ENCODE results near the gene CD3G. TPM values are rescaled to one million over a fixed set of nuclear protein-coding genes. Genes with fewer than 3 reads are reported as not detected.
A peak's percentile ranks its signal among the peaks of the same experiment; 100 is the strongest.

The CD3G gene
- total and polyA plus RNA-seq, 2 donors (not counting 1 experiment from before 2014, with no cell fraction given), result 0.34 to 0.76 TPM

- H3K4me1 Mint-ChIP-seq, result peaks cover 12% of the 10 kb centered on the region
- no peak overlapping the region for H3K9ac ChIP-seq (ENCODE audit: low read length)
Observed at GRCh38 chr11:118339281-118339961, 4.7 kb upstream of the CD3G start.

More at GRCh38 chr11:118339281-118339961, 4.7 kb upstream of the CD3G start:
- ChIA-PET POLR2A (no interaction called here), CTCF (interaction anchor here (0.6 to 1.2 kb wide), 3 partner anchors 11 to 141 kb away, joined by 3 read pairs; no protein-coding TSS in a partner anchor)
- ATAC-seq (ENCODE audit: low read depth), result no peak
- intact Hi-C loops (cut with micrococcal nuclease), result no loop called here
- Histone ChIP-seq H3K36me3 (replicated peaks in 1 of 2; ENCODE audit: control extremely low read depth in 1 of 2, control insufficient read depth in 1 of 2, extremely low read depth in 1 of 2, insufficient read depth in 2 of 2, low read length in 1 of 2) (no peaks in the 10 kb centered on the region), H3K27ac (ENCODE audit: low read length in 2 of 2) (no peak overlapping the region), H3K27me3 (replicated peaks in 1 of 4; ENCODE audit: control extremely low read depth in 1 of 4, control insufficient read depth in 3 of 4, insufficient read depth in 4 of 4, low read length in 3 of 4) (no peaks in the 10 kb centered on the region), H3K9me3 (ENCODE audit: control extremely low read depth in 1 of 3, control insufficient read depth in 2 of 3, insufficient read depth in 1 of 3, low read length in 2 of 3) (no peaks in the 10 kb centered on the region), H2AFZ (ENCODE audit: insufficient read depth, low read depth, low read length, poor library complexity, severe bottlenecking) (peak overlapping the region; percentile 26), H3K4me3 (ENCODE audit: control extremely low read depth in 1 of 5, extremely low read depth in 1 of 5, insufficient read depth in 1 of 5, low read depth in 2 of 5, low read length in 4 of 5) (no peak overlapping the region), H3K4me2 (replicated peaks; ENCODE audit: low read depth, low read length, poor library complexity, severe bottlenecking) (no peak overlapping the region), H3K79me2 (ENCODE audit: control insufficient read depth, insufficient read depth, low read length) (no peaks in the 10 kb centered on the region), H4K20me1 (ENCODE audit: control insufficient read depth, insufficient read depth, low read length, poor library complexity, severe bottlenecking) (no peaks in the 10 kb centered on the region), H3K4me1 (ENCODE audit: control insufficient read depth in 2 of 2, insufficient read depth in 2 of 2, low read length in 2 of 2) (peaks cover 9 to 11% of the 10 kb centered on the region in 2 donors)
- no peaks in the 10 kb centered on the region for H3K9me3 Mint-ChIP-seq (ENCODE audit: insufficient read depth)
- H3K27me3 Mint-ChIP-seq, result no peaks in the 10 kb centered on the region
- WGBS (ENCODE audit: insufficient coverage), result 89% methylated on average over 4 of the region's 5 CpGs
- no peak for DNase-seq
- TF ChIP-seq EZH2 (IDR thresholded peaks at IDR 0.05; ENCODE audit: borderline replicate concordance, insufficient read depth, low read depth, low read length, poor library complexity, severe bottlenecking) (no peak), CTCF (IDR thresholded peaks at IDR 0.05) (no peak)
- H3K4me3 Mint-ChIP-seq, result no peak overlapping the region
- H3K27ac Mint-ChIP-seq, result no peak overlapping the region

All from B cell (primary cell).